BE2C (cell line): ENCODE results near the gene SDHA.
"Not testable (repeated sequence)": the region's sequence is repeated elsewhere in the genome, so short reads cannot be mapped to it uniquely, and the experiment has no call there.

Source experiments
- DNase-seq: peaks from one replicate; pipeline ENCODE4 v3.0.0-alpha.2; 2020
- H3K27me3 ChIP-seq: fragments of 250-450 bp; sonication (Bioruptor Pico); 2 replicates; pipeline ENCODE4 v1.5.1; 2020; ENCODE audit warnings: mild to moderate bottlenecking
- H3K36me3 ChIP-seq: fragments of 250-450 bp; sonication (Bioruptor Pico); 2 replicates; pipeline ENCODE4 v1.5.1; 2020; ENCODE audit warnings: mild to moderate bottlenecking
- H3K4me1 ChIP-seq: fragments of 250-450 bp; sonication (Bioruptor Pico); 2 replicates; pipeline ENCODE4 v1.5.1; 2020
- H3K4me3 ChIP-seq: 2 replicates; pipeline ENCODE4 v1.5.1; 2011; ENCODE audit warnings: low read depth, low read length
- H3K9me3 ChIP-seq: fragments of 250-450 bp; sonication (Bioruptor Pico); 2 replicates; pipeline ENCODE4 v1.5.1; 2020
- CTCF ChIP-seq: IDR thresholded peaks from 2 replicates; pipeline ENCODE4 v1.5.1; 2012; ENCODE audit warnings: mild to moderate bottlenecking, low read depth, low read length

Gene SDHA

GRCh38 chr5:195401-196160 lies 22.5 kb upstream of the SDHA start:
- Histone ChIP-seq H3K4me3 (no peak overlapping the region), H3K4me1 (no peaks in the 10 kb centered on the region), H3K36me3 (no peaks in the 10 kb centered on the region), H3K27me3 (no peaks in the 10 kb centered on the region), H3K9me3 (no peaks in the 10 kb centered on the region)
- no peak for DNase-seq
- TF ChIP-seq CTCF: peak; percentile 20; the same call in 1 of the 2 replicates

- Histone ChIP-seq H3K4me3 (no peak overlapping the region), H3K27me3 (no peaks in the 10 kb centered on the region), H3K4me1 (no peaks in the 10 kb centered on the region), H3K9me3 (no peaks in the 10 kb centered on the region), H3K36me3 (no peaks in the 10 kb centered on the region)
- no peak for DNase-seq
- TF ChIP-seq CTCF: no peak
These were observed 21.8 kb upstream of the SDHA start for GRCh38 chr5:196350-196749.

GRCh38 chr5:197031-197430 lies 21.1 kb upstream of the SDHA start:
- DNase-seq, H3K27me3 ChIP-seq, H3K36me3 ChIP-seq, H3K4me3 ChIP-seq, H3K4me1 ChIP-seq, H3K9me3 ChIP-seq: not testable (repeated sequence)
- peak; percentile 6; the same call in 1 of the 2 replicates for TF ChIP-seq CTCF

- Histone ChIP-seq H3K4me3 (no peak overlapping the region), H3K9me3 (no peaks in the 10 kb centered on the region), H3K27me3 (no peaks in the 10 kb centered on the region), H3K36me3 (no peaks in the 10 kb centered on the region), H3K4me1 (no peaks in the 10 kb centered on the region)
- DNase-seq: no peak
- no peak for TF ChIP-seq CTCF
These were observed 20.1 kb upstream of the SDHA start for GRCh38 chr5:197892-198489.

GRCh38 chr5:198516-199196 lies 19.5 kb upstream of the SDHA start:
- H3K4me1 ChIP-seq: no peaks in the 10 kb centered on the region
- H3K36me3 ChIP-seq: no peaks in the 10 kb centered on the region; the same call in 1 of the 2 replicates
- H3K27me3 ChIP-seq: no peaks in the 10 kb centered on the region
- TF ChIP-seq CTCF: no peak
- H3K9me3 ChIP-seq: no peaks in the 10 kb centered on the region
- no peak overlapping the region for H3K4me3 ChIP-seq
- DNase-seq: no peak
